Activated T-helper 9 cell treated with anti-CD3 and anti-CD28 coated beads, Interleukin-2, amount 50 U/mL, for 16 hours (primary cell): Measurements from ENCODE around the gene PRDM12.

Experiments
- DNase-seq: peaks from one replicate; pipeline ENCODE4 v3.0.0-alpha.2; 2020; ENCODE audit warnings: low read depth

Gene PRDM12

GRCh38 chr9:130720762-130721161, 56.4 kb downstream of the PRDM12 start:
- no peak for DNase-seq

GRCh38 chr9:130728721-130729120, 64.3 kb downstream of the PRDM12 start:
- no peak for DNase-seq

- no peak for DNase-seq
These were observed 64.8 kb downstream of the PRDM12 start for GRCh38 chr9:130729145-130729544.

- no peak for DNase-seq
These were observed 67.0 kb downstream of the PRDM12 start for GRCh38 chr9:130731355-130731754.

- DNase-seq = no peak
These were observed 67.7 kb downstream of the PRDM12 start for GRCh38 chr9:130732136-130732535.
